Measurements from ENCODE around the gene ERICH6B.

The ERICH6B gene

DNA sequence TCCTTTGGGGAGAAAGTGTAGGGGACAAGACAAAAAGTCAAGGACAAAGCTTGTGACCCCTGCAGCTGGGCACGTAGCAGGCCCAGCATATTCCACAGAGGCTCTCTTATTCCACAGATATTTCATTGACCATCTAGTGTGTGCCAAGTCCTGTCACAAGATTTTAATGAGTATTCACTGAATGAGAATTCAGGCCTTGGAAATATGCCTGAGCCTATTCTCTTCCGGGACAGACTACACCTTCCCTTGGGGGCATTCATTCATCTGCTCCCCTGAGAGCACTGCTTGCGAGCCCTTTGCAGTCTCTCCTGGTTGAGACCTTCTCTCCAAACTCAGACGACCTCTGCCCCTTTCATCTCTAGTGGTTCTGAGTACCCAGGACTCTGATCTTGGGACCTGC lies 25.5 kb downstream of the ERICH6B start:
- Mint-ChIP-seq H3K4me3 (no peak overlapping the region), H3K36me3 (ENCODE audit: low read depth) (no peaks in the 10 kb centered on the region), H3K27me3 (ENCODE audit: low read depth) (no peaks in the 10 kb centered on the region), H3K27ac (no peak overlapping the region), H3K9me3 (no peaks in the 10 kb centered on the region), H3K4me1 (ENCODE audit: low read depth) (no peaks in the 10 kb centered on the region)
- no peak for DNase-seq (ENCODE audit: low spot score)

DNA sequence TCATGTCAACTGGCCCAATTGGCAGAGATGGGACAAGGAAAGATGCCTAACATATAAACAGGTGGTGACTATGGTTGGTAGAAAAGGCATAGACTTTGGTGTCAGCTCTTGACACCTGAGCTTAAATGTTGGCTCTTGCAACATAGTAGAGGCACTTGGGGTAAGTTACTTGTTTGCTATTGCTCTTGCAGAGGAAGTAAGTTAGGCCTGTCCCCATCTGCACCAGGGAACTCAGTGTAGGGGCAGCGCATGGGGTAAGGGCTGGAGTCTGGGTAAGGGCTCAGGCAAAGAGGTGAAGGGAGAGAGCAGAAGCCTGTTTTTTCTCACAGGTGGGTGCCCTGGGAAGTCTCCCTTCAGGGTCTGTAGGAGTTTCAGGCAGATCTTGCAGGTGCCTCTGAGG lies 27.6 kb downstream of the ERICH6B start:
- H3K4me3 Mint-ChIP-seq, result no peak overlapping the region
- H3K9me3 Mint-ChIP-seq, result no peaks in the 10 kb centered on the region
- no peaks in the 10 kb centered on the region for H3K4me1 Mint-ChIP-seq (ENCODE audit: low read depth)
- DNase-seq (ENCODE audit: low spot score), result no peak
- H3K27me3 Mint-ChIP-seq (ENCODE audit: low read depth), result peaks cover 2% of the 10 kb centered on the region
- no peaks in the 10 kb centered on the region for H3K36me3 Mint-ChIP-seq (ENCODE audit: low read depth)
- no peak overlapping the region for H3K27ac Mint-ChIP-seq

DNA sequence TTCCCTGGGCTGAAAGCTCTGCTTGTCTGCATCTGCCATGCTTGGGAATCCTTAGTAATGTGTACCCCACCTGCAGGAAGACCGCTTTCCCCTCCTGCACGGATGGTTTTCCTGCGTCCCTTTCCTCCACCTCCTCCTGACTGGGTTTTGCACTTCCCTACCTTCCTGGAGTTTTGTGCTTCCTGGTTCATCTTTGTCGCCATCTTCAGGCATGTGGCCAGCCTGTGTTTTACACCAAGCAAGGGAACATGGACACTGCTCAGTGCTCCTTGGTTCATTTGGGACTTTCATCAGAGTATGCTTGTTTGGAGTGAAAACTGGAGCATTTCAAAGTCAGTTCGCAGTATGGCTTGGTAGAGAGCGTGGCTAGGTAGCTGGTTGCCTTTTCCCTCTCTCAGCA lies 30.7 kb downstream of the ERICH6B start:
- Mint-ChIP-seq H3K4me3 (no peak overlapping the region), H3K27me3 (ENCODE audit: low read depth) (peaks cover 4% of the 10 kb centered on the region), H3K4me1 (ENCODE audit: low read depth) (no peaks in the 10 kb centered on the region), H3K27ac (no peak overlapping the region), H3K9me3 (no peaks in the 10 kb centered on the region), H3K36me3 (ENCODE audit: low read depth) (no peaks in the 10 kb centered on the region)
- no peak for DNase-seq (ENCODE audit: low spot score)

DNA sequence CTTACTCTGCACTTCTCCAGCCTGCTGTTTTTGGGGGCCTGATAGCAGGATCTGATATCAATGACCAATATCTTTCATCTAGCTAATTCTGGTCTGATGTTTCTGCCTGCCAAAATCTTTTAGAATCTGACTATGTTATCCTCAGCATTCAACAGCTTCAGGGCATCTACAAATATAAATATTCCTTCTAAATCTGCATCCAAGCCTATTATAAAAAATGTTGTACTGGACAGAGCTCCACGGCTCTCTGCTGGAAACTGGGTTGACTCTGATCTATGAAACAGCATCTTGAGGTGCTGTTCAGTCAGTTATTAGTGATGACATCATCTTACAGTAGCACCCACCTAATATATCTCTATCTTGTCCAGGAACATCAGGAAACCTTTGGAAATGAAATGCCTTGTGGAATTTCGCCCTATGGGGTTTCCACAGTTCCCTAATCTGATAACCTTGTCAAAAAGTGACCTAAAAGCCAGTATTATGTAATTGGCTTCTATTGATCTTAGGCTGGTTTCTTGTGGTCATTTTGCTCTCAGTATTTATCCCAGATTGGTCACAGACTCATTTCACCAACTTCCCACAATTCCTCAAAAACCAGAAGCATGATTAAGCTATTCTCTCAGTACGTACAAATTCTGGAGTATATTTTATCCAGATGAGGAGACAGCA lies 33.0 kb downstream of the ERICH6B start:
- no peaks in the 10 kb centered on the region for H3K4me1 Mint-ChIP-seq (ENCODE audit: low read depth)
- H3K27ac Mint-ChIP-seq, result no peak overlapping the region
- H3K27me3 Mint-ChIP-seq (ENCODE audit: low read depth), result peaks cover 4% of the 10 kb centered on the region
- DNase-seq (ENCODE audit: low spot score), result no peak
- no peaks in the 10 kb centered on the region for H3K36me3 Mint-ChIP-seq (ENCODE audit: low read depth)
- no peaks in the 10 kb centered on the region for H3K9me3 Mint-ChIP-seq
- no peak overlapping the region for H3K4me3 Mint-ChIP-seq

DNA sequence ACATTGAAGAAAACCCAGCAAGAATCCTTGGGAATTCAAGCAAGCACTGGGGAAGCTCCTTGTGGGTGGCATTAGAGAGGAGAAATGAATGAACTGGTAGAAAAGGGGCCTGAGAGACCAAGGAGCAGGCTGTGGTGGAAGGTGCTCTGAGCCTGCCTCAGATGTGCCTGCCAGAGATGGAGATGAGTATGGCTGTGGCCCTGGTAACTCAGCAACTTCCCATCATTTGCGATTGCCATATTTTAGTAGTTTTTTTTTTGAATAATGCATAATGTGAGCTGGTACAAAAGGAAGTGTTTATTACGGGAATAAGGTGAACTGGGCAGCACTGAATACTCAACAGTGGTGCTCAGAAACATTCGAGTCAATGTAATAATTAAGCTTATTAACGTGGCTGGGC lies 39.1 kb downstream of the ERICH6B start:
- Mint-ChIP-seq H3K9me3 (no peaks in the 10 kb centered on the region), H3K4me3 (no peak overlapping the region), H3K36me3 (ENCODE audit: low read depth) (no peaks in the 10 kb centered on the region), H3K27me3 (ENCODE audit: low read depth) (peaks cover 15% of the 10 kb centered on the region), H3K4me1 (ENCODE audit: low read depth) (no peaks in the 10 kb centered on the region), H3K27ac (no peak overlapping the region)
- DNase-seq (ENCODE audit: low spot score), result no peak

DNA sequence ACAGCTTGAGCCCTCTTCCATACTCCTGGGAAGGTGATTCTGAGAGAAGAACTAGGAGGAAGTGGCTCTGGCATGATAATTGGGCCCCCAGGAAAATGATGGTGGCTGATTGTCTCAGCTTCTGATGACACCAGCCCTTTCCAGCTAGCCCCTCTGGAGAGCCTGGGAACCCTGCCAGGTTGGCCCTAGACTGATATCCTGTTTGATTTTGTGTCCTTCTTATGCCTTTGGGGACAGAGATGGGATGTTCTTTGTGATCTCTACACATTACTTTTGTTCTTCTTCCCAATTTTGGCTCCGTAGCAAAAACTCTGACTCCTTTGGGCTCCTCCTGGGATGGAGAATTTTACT lies 39.7 kb downstream of the ERICH6B start:
- H3K4me3 Mint-ChIP-seq, result no peak overlapping the region
- H3K27me3 Mint-ChIP-seq (ENCODE audit: low read depth), result peaks cover 15% of the 10 kb centered on the region
- no peak for DNase-seq (ENCODE audit: low spot score)
- H3K9me3 Mint-ChIP-seq, result no peaks in the 10 kb centered on the region
- H3K4me1 Mint-ChIP-seq (ENCODE audit: low read depth), result no peaks in the 10 kb centered on the region
- H3K36me3 Mint-ChIP-seq (ENCODE audit: low read depth), result no peaks in the 10 kb centered on the region
- no peak overlapping the region for H3K27ac Mint-ChIP-seq

DNA sequence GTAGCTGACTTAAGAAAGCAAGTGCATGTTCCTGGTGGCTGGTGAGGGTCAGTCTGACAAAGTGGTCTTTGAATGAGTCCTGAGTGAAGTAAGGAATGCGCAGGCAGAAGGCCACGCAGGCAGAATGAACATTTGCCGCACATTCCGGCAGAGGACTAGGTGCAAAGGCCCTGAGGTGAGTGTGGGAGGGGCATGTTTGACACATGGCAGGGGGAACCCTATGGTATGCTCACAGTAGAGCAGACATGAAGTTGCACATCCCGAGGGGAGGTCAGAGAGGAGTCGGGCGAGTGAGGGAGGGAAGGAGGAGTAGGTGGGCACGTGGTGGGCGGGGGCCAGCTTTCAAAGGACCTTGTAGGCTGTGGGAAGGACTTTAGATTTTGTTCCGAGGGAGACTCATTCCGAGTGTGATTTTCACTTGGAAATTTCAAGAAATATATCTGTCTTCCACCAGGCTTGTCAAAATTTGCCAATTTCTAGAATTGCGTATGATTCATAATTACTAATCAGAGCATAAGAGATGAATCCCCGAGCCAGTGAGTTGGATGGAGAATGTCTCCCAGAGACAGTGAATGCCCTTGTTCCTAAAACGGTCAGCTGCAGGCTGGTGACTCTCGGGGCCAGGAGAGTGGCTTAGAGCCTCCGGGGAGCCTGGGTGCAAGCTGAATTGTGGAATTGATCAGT lies 40.3 kb downstream of the ERICH6B start:
- Mint-ChIP-seq H3K4me1 (ENCODE audit: low read depth) (no peaks in the 10 kb centered on the region), H3K27ac (no peak overlapping the region), H3K36me3 (ENCODE audit: low read depth) (no peaks in the 10 kb centered on the region)

DNA sequence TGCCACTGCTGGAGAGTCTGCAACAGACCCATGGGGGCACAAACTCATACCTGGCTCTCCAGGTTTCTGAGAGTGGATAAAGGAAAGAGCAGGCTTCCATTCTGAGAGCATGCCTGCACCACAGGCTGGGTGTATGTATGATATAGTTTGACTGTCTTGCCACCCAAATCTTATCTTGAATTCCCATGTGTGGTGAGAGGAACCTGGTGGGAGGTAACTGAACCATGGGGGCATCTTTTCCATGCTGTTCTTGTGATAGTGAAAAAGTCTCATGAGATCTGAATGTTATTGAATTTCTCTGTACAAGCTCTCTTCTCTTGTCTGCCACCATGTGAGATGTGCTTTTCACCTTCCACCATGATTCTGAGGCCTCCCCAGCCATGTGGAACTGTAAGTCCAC lies 50.2 kb downstream of the ERICH6B start:
- Mint-ChIP-seq H3K4me1 (ENCODE audit: low read depth) (no peaks in the 10 kb centered on the region), H3K36me3 (ENCODE audit: low read depth) (no peaks in the 10 kb centered on the region), H3K4me3 (no peak overlapping the region), H3K9me3 (no peaks in the 10 kb centered on the region), H3K27ac (no peak overlapping the region), H3K27me3 (ENCODE audit: low read depth) (no peaks in the 10 kb centered on the region)
- no peak for DNase-seq (ENCODE audit: low spot score)

More for the DNA sequence above, 40.3 kb downstream of the ERICH6B start:
- DNase-seq (ENCODE audit: low spot score), result no peak
- H3K27me3 Mint-ChIP-seq (ENCODE audit: low read depth), result peaks cover 15% of the 10 kb centered on the region
- H3K9me3 Mint-ChIP-seq, result no peaks in the 10 kb centered on the region
- no peak overlapping the region for H3K4me3 Mint-ChIP-seq

DNA sequence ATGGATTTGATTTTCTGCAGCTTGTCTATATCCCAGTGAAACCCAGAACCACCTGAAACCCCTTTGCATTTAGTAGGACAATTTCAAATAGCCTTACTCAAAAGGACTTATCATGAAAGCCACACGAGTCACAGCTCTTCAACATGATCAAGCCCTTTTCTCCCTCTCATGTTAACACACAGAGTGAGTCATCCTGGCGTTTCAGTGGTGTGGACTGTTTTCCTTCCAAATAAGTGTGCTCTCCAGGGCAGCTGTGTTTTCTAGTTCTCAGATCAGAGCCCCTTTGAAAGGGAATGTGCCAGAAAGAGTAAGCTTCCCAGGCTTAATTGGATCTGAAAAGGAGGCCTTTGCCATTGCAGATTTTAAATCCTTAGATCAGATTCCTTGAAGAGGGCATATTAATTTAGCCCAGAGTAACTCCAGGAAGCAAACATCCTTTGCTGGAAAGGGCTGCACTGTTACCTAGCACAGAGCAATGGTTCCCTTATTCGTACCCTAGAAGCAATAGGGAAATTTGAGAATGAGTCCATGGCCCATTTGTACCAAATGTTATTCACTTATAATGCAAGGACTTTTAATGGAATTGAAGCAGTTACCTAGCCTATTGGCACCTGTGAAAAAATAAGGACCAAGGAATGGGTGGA lies 51.3 kb downstream of the ERICH6B start:
- Mint-ChIP-seq H3K4me3 (no peak overlapping the region), H3K4me1 (ENCODE audit: low read depth) (no peaks in the 10 kb centered on the region), H3K9me3 (no peaks in the 10 kb centered on the region), H3K27ac (no peak overlapping the region), H3K27me3 (ENCODE audit: low read depth) (peaks cover 2% of the 10 kb centered on the region), H3K36me3 (ENCODE audit: low read depth) (no peaks in the 10 kb centered on the region)
- peak; percentile 5 for DNase-seq (ENCODE audit: low spot score)

DNA sequence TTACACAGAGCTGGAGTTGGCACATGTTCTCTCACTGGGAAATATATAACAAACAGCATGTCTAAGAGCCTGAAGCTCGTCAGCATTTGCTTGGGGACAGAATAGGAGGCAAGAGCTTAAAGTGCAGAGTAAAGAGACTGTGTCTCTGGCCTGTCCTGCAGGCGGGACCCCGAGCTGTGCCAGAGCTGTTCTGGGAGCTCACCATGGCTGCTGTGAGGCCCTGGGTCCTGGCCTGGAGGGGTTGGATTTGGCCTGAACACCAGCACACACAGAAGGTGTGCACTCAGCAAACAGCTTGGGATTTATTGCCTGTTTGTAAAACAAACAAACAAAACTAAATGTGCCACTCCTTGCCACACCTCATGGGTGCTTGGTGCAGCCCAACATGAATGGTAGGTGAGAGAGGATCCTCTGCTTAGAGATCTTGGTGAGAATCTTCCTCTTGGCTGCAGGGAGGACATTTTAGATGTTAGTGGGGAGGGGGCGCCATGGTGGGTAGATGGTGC lies 60.9 kb downstream of the ERICH6B start:
- Mint-ChIP-seq H3K36me3 (ENCODE audit: low read depth) (no peaks in the 10 kb centered on the region), H3K9me3 (no peaks in the 10 kb centered on the region), H3K27me3 (ENCODE audit: low read depth) (peaks cover 29% of the 10 kb centered on the region), H3K4me3 (no peak overlapping the region), H3K4me1 (ENCODE audit: low read depth) (peaks cover 1% of the 10 kb centered on the region), H3K27ac (no peak overlapping the region)
- DNase-seq (ENCODE audit: low spot score), result no peak

DNA sequence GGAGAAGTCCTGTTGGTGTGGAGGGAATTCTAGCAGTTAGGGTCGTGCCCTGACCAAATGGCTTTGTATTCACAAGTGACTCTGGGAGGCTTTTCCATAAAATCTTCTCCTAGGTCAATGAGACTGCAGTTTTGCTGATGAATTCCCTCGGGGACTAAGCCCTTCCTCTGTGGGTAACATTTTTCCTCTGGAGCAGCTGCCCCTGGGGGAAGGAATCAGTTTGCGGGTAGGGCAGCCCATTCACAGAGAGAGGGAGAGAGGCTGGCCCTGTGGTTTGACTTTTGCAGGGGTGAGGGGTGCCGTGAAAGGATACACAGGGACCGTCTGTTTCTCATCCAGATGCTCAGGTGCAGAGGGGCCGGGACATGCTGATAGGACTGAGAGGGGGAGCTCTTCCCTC lies 67.3 kb downstream of the ERICH6B start:
- Mint-ChIP-seq H3K27me3 (ENCODE audit: low read depth) (peaks cover 14% of the 10 kb centered on the region), H3K27ac (no peak overlapping the region), H3K9me3 (no peaks in the 10 kb centered on the region), H3K4me3 (no peak overlapping the region), H3K4me1 (ENCODE audit: low read depth) (no peaks in the 10 kb centered on the region), H3K36me3 (ENCODE audit: low read depth) (no peaks in the 10 kb centered on the region)
- no peak for DNase-seq (ENCODE audit: low spot score)

DNA sequence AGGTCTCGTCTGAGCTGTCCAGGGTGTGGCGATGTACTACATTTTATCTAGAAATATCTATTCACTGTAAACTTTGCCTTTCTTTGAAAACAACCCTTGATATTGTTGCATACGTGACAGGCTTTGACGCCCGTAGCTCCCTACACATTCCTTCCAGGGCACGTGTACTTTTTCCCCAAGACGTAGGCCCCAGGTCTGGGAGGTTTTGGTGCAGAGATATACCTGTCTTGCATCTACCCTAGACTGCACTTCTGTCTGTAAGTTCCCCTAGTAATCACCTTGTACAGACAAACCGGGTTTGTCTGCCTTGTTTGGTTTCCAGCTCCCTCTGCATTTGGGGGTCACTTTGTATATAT lies 69.2 kb downstream of the ERICH6B start:
- Mint-ChIP-seq H3K36me3 (ENCODE audit: low read depth) (no peaks in the 10 kb centered on the region), H3K27ac (no peak overlapping the region), H3K27me3 (ENCODE audit: low read depth) (peaks cover 8% of the 10 kb centered on the region), H3K9me3 (no peaks in the 10 kb centered on the region), H3K4me1 (ENCODE audit: low read depth) (no peaks in the 10 kb centered on the region), H3K4me3 (no peak overlapping the region)
- DNase-seq (ENCODE audit: low spot score), result no peak

DNA sequence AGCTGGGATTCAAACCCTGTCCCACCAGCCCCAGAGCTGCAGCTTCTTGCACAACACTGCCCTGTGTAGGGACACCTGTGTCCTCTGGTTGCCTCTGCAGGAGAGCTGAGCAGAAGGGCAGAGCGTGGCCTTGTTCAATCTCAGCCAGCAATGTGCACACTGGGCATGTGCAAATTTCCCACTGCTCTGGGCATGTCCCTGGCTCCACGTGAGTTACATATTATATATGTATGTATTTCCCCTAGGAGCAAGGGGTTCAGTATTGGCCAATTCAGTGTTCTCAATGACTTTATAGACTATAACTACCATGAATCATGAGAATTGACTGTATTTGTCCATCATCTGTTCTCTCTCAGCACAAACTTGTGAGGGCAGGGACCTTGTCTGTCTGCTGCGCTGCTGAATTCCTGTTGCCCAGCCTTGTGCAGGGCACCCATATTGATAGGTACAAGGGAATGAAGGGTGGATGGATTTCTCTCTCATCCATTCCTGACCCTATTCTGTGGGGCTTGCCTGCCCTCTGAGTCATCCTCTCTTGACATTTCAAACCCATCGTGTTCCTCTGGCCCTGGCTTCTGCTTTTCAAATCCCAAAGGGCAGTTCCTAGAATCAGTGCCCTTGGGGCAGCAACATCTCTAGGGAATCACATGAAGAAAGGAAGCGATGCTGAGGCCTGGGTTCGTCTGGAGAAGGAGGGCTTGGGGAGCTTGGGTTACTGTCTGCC lies 69.7 kb downstream of the ERICH6B start:
- no peak overlapping the region for H3K4me3 Mint-ChIP-seq
- no peak overlapping the region for H3K27ac Mint-ChIP-seq
- peaks cover 4% of the 10 kb centered on the region for H3K27me3 Mint-ChIP-seq (ENCODE audit: low read depth)
- no peaks in the 10 kb centered on the region for H3K4me1 Mint-ChIP-seq (ENCODE audit: low read depth)
- no peak for DNase-seq (ENCODE audit: low spot score)
- H3K9me3 Mint-ChIP-seq, result no peaks in the 10 kb centered on the region
- no peaks in the 10 kb centered on the region for H3K36me3 Mint-ChIP-seq (ENCODE audit: low read depth)

DNA sequence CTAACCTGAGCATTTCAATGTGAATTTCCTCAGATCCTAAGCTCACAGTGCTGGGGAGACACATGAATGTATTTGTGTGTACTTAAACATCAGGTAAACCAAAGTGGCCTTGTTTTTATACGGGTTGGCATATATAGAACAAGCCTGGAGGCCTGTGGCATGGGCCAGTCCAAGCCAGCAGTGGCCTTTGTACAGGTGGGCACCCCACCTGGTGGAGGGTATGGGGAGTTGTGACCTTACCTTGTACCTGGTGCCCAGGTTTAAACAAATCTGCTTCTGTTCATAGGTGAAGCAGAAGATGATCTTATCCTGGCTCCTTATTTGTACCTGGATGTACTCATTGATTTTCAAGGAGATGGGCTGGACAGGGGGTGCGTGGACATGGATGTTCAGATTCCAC lies 71.0 kb downstream of the ERICH6B start:
- H3K27ac Mint-ChIP-seq, result no peak overlapping the region
- H3K9me3 Mint-ChIP-seq, result no peaks in the 10 kb centered on the region
- H3K4me1 Mint-ChIP-seq (ENCODE audit: low read depth), result no peaks in the 10 kb centered on the region
- no peaks in the 10 kb centered on the region for H3K36me3 Mint-ChIP-seq (ENCODE audit: low read depth)
- no peak for DNase-seq (ENCODE audit: low spot score)
- H3K4me3 Mint-ChIP-seq, result no peak overlapping the region
- H3K27me3 Mint-ChIP-seq (ENCODE audit: low read depth), result peaks cover 4% of the 10 kb centered on the region
